ENCODE measurements around the gene PDE11A. TPM values are rescaled to one million over a fixed set of nuclear protein-coding genes. Genes with fewer than 3 reads are reported as not detected.

The PDE11A gene
- total and polyA plus RNA-seq, 2 of the 8 experiments (the other 6 are each of a cell fraction or from before 2014, with no cell fraction given): 0.19 to 0.23 TPM

- FAIRE-seq: no peak
- POLR2A ChIA-PET (ENCODE audit: partially characterized antibody): no interaction called here
Observed at GRCh38 chr2:178119179-178119922, 46.8 kb upstream of the PDE11A start.

More at GRCh38 chr2:178119179-178119922, 46.8 kb upstream of the PDE11A start:
- H2BK20ac ChIP-seq (ENCODE audit: low read length): no peak overlapping the region
- H3K14ac ChIP-seq (ENCODE audit: insufficient read length): no peak overlapping the region
- no peaks in the 10 kb centered on the region for H3K4me1 ChIP-seq (replicated peaks in 1 of 4; ENCODE audit: control insufficient read depth in 3 of 4, insufficient read depth in 4 of 4, low read length in 3 of 4)
- no peak for DNase-seq (ENCODE audit: low read depth in 1 of 2, low spot score in 2 of 2)
- no peaks in the 10 kb centered on the region for H3K9me3 ChIP-seq (ENCODE audit: insufficient read depth in 2 of 2, low read depth in 1 of 2, low read length in 1 of 2)
- H3K56ac ChIP-seq (replicated peaks; ENCODE audit: insufficient read length, low read depth, low read length): no peak overlapping the region
- no peak for TF ChIP-seq TBP (IDR thresholded peaks at IDR 0.05; ENCODE audit: low read depth, low read length)
- no peak for TF ChIP-seq POU5F1 (IDR thresholded peaks at IDR 0.05; ENCODE audit: low read depth, low read length)
- no peak for TF ChIP-seq SAP30 (IDR thresholded peaks at IDR 0.05; ENCODE audit: insufficient read depth, insufficient replicate concordance, low read length)
- no peak for TF ChIP-seq BACH1 (IDR thresholded peaks at IDR 0.05; ENCODE audit: low read length)
- no peak for TF ChIP-seq BRCA1 (IDR thresholded peaks at IDR 0.05; ENCODE audit: low read depth, low read length)
- no peak for TF ChIP-seq KDM4A (IDR thresholded peaks at IDR 0.05; ENCODE audit: low read depth, low read length, severe bottlenecking)
- H2AK5ac ChIP-seq (ENCODE audit: low read depth, low read length): no peak overlapping the region
- no peak overlapping the region for H3K23ac ChIP-seq (ENCODE audit: insufficient read length)
- peaks cover 0 to 4% (median 0%) of the 10 kb centered on the region in 4 experiments; a peak in 2 of 8 replicates for H3K36me3 ChIP-seq (ENCODE audit: control insufficient read depth in 2 of 4, insufficient read depth in 4 of 4, low read length in 3 of 4)
- no peaks in the 10 kb centered on the region for H3K79me1 ChIP-seq (ENCODE audit: low read depth, low read length)
- H3K4me3 ChIP-seq (ENCODE audit: extremely low read depth in 1 of 4, insufficient read depth in 2 of 4, low read depth in 3 of 4, low read length in 4 of 4): no peak overlapping the region
- H4K91ac ChIP-seq (replicated peaks; ENCODE audit: insufficient read length, low read length): no peak overlapping the region
- H2BK120ac ChIP-seq (replicated peaks; ENCODE audit: low read depth, low read length): no peak overlapping the region
- no peak overlapping the region for H3K18ac ChIP-seq (ENCODE audit: extremely low read depth, low read length)
- no peak overlapping the region for H3K4me2 ChIP-seq (ENCODE audit: insufficient read depth in 1 of 2, low read depth in 2 of 2, low read length in 2 of 2)
- H3K27ac ChIP-seq (ENCODE audit: low read depth, low read length): no peak overlapping the region
- CTCF ChIA-PET (ENCODE audit: partially characterized antibody): interaction anchor here (0.8 to 1.2 kb wide), 2 partner anchors 156 to 296 kb away, joined by 4 read pairs; no protein-coding TSS in a partner anchor
- H2AFZ ChIP-seq (ENCODE audit: low read length): no peak overlapping the region
- no peak overlapping the region for H4K8ac ChIP-seq (ENCODE audit: extremely low read depth, insufficient read depth, low read length)
- no peak overlapping the region for H3K4ac ChIP-seq (replicated peaks; ENCODE audit: insufficient read length, low read depth, low read length)
- no peak overlapping the region for H2BK5ac ChIP-seq (ENCODE audit: low read depth, low read length)
- H3K79me2 ChIP-seq (ENCODE audit: control insufficient read depth in 1 of 2, insufficient read depth in 2 of 2, low read length in 2 of 2): no peaks in the 10 kb centered on the region
- 97% methylated on average over 3 of the region's 3 CpGs; no CpG with 5 or more reads in 1 of the 2 experiments for WGBS, 2 experiments (ENCODE audit: extremely low coverage in 1 of 2, insufficient coverage in 1 of 2, insufficient read length in 1 of 2, insufficient replicate concordance in 2 of 2, low coverage in 1 of 2, low lambda C conversion rate in 2 of 2, missing lambda C conversion rate in 1 of 2)
- no peak overlapping the region for H4K5ac ChIP-seq (ENCODE audit: insufficient read length, low read depth, low read length)
- H4K20me1 ChIP-seq (replicated peaks in 1 of 2; ENCODE audit: control insufficient read depth in 1 of 2, insufficient read depth in 2 of 2, low read length in 2 of 2): no peaks in the 10 kb centered on the region
- no peak overlapping the region for H2BK12ac ChIP-seq (ENCODE audit: low read depth, low read length)
- no peak overlapping the region for H3K9ac ChIP-seq (replicated peaks in 1 of 4; ENCODE audit: extremely low read depth in 1 of 4, low read depth in 3 of 4, low read length in 3 of 4)
- H3K23me2 ChIP-seq (ENCODE audit: low read depth, low read length): no peaks in the 10 kb centered on the region
- no peak overlapping the region for H2BK15ac ChIP-seq (ENCODE audit: low read length)
- peaks cover 0 to 1% (median 0%) of the 10 kb centered on the region in 4 experiments; a peak in 1 of 7 replicates for H3K27me3 ChIP-seq (replicated peaks in 1 of 4; ENCODE audit: control insufficient read depth in 3 of 4, extremely low read depth in 1 of 4, insufficient read depth in 3 of 4, low read length in 3 of 4)

Measured in H1 (cell line).